AG09309 (cell line): ENCODE measurements around the gene KMT2E.
"Not testable (repeated sequence)": the region's sequence is repeated elsewhere in the genome, so short reads cannot be mapped to it uniquely, and the experiment has no call there.

Source experiments
- DNase-seq: peaks from one replicate; pipeline ENCODE4 v3.0.0-alpha.2; 2010; ENCODE audit warnings: low read depth
- H3K4me3 ChIP-seq: 2 replicates; pipeline ENCODE4 v1.5.1; 2011; ENCODE audit warnings: mild to moderate bottlenecking, low read depth, low read length, moderate library complexity; ENCODE audit not compliant: control insufficient read depth
- TF ChIP-seq, protein P1 (sequence below): IDR thresholded peaks from 2 replicates; pipeline ENCODE4 v1.5.1; 2011; ENCODE audit warnings: mild to moderate bottlenecking, low read depth, low read length, inconsistent platforms; ENCODE audit not compliant: insufficient read depth, control insufficient read depth; ENCODE audit errors: missing control alignments

Gene KMT2E

DNA sequence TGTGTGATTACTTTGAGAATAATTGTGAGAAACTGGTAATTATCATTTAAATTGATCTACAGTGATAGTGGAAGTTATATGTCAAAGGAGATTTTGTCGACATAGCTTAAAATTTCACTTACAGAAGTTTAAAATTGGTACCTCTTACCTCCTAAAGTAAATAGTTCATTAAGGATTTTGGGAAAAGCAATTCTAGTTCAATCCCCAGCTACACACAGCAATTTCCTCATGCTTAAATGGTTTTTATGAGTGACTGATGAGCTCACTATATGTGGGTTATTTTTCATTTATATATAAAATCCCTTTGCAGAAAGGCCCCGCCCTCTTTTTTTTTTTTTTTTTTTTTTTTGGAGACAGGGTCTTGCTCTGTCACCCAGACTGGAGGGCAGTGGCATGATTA lies 12.7 kb downstream of the KMT2E start:
- no peak overlapping the region for H3K4me3 ChIP-seq
- DNase-seq = no peak
- TF ChIP-seq, protein P1, sequence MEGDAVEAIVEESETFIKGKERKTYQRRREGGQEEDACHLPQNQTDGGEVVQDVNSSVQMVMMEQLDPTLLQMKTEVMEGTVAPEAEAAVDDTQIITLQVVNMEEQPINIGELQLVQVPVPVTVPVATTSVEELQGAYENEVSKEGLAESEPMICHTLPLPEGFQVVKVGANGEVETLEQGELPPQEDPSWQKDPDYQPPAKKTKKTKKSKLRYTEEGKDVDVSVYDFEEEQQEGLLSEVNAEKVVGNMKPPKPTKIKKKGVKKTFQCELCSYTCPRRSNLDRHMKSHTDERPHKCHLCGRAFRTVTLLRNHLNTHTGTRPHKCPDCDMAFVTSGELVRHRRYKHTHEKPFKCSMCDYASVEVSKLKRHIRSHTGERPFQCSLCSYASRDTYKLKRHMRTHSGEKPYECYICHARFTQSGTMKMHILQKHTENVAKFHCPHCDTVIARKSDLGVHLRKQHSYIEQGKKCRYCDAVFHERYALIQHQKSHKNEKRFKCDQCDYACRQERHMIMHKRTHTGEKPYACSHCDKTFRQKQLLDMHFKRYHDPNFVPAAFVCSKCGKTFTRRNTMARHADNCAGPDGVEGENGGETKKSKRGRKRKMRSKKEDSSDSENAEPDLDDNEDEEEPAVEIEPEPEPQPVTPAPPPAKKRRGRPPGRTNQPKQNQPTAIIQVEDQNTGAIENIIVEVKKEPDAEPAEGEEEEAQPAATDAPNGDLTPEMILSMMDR = no peak

GRCh38 chr7:105027176-105027853 lies 13.3 kb downstream of the KMT2E start:
- H3K4me3 ChIP-seq = no peak overlapping the region
- TF ChIP-seq, protein P1 = no peak
- no peak for DNase-seq

- no peak for DNase-seq
- no peak overlapping the region for H3K4me3 ChIP-seq
- TF ChIP-seq, protein P1 = no peak
These were observed 14.0 kb downstream of the KMT2E start for GRCh38 chr7:105028004-105028403.

- DNase-seq, H3K4me3 ChIP-seq: not testable (repeated sequence)
These were observed 14.9 kb downstream of the KMT2E start for GRCh38 chr7:105028941-105029340.

GRCh38 chr7:105030447-105030846 lies 16.4 kb downstream of the KMT2E start:
- TF ChIP-seq, protein P1 = no peak
- DNase-seq = no peak
- H3K4me3 ChIP-seq = no peak overlapping the region

DNA sequence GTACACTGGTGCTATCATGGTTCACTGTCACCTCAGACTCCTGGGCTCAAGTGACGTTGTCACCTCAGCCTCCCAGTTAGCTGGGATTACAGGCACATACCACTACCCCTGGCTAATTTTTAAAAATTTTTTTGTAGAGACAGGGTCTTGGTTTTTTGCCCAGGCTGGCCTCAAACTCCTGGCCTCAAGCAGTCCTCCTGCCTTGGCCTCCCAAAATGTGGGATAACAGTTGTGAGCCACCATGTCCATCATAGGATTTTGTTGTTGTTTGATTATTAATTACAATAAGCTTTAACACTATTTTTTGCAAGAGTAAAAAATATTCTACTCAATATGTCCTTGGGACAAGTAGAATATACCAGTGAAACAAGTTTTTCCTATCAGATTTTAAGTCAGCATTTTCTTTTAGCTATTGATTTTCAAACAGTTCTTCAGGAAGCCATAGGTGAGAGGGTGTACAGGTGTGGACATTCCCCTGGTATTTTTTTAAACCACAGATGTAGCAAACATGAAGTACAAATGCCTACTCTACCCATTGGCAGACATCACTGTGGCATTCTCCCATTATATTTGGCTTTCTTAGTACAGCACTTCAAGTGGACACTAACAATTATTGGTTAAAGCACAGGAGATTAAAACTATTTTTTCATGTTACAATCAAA lies 18.7 kb downstream of the KMT2E start:
- TF ChIP-seq, protein P1 = no peak
- no peak for DNase-seq

GRCh38 chr7:105035349-105035748 lies 21.3 kb downstream of the KMT2E start:
- no peak for DNase-seq
- TF ChIP-seq, protein P1 = no peak
- H3K4me3 ChIP-seq = no peak overlapping the region

More for the DNA sequence above, 18.7 kb downstream of the KMT2E start:
- no peak overlapping the region for H3K4me3 ChIP-seq
